Hepatic stellate cell (primary cell): ENCODE data around the gene AKR1B15.
"Not testable (repeated sequence)": the region's sequence is repeated elsewhere in the genome, so short reads cannot be mapped to it uniquely, and the experiment has no call there.

Experiments used
- DNase-seq: peaks from one replicate; pipeline ENCODE4 v3.0.0; 2011; ENCODE audit warnings: low spot score

Gene AKR1B15

GRCh38 chr7:134563398-134563749, 14.5 kb downstream of the AKR1B15 start:
- not testable (repeated sequence) for DNase-seq

- DNase-seq = no peak
These were observed 16.8 kb downstream of the AKR1B15 start for GRCh38 chr7:134565643-134566136.

- no peak for DNase-seq
These were observed 18.5 kb downstream of the AKR1B15 start for GRCh38 chr7:134567368-134567767.

- DNase-seq = not testable (repeated sequence)
These were observed 21.1 kb downstream of the AKR1B15 start for GRCh38 chr7:134569962-134570361.

- DNase-seq = no peak
These were observed 22.2 kb downstream of the AKR1B15 start for GRCh38 chr7:134571101-134571500.

- DNase-seq = no peak
These were observed 23.0 kb downstream of the AKR1B15 start for GRCh38 chr7:134571746-134572461.

- no peak for DNase-seq
These were observed 25.4 kb downstream of the AKR1B15 start for GRCh38 chr7:134574322-134574721.

- DNase-seq = no peak
These were observed 35.4 kb downstream of the AKR1B15 start for GRCh38 chr7:134584290-134584689.

GRCh38 chr7:134585897-134586296, 37.0 kb downstream of the AKR1B15 start:
- no peak for DNase-seq

- DNase-seq = no peak
These were observed 38.8 kb downstream of the AKR1B15 start for GRCh38 chr7:134587750-134588149.

GRCh38 chr7:134589491-134589941, 40.6 kb downstream of the AKR1B15 start:
- no peak for DNase-seq

GRCh38 chr7:134593530-134594392, 44.9 kb downstream of the AKR1B15 start:
- peak; percentile 22 for DNase-seq

- DNase-seq = no peak
These were observed 46.0 kb downstream of the AKR1B15 start for GRCh38 chr7:134594877-134595276.

- no peak for DNase-seq
These were observed 50.5 kb downstream of the AKR1B15 start for GRCh38 chr7:134599371-134599770.

GRCh38 chr7:134601459-134601858, 52.5 kb downstream of the AKR1B15 start:
- DNase-seq = no peak

GRCh38 chr7:134602881-134603451, 54.1 kb downstream of the AKR1B15 start:
- DNase-seq = no peak

GRCh38 chr7:134605978-134606923, 57.3 kb downstream of the AKR1B15 start:
- DNase-seq = peak; percentile 19

GRCh38 chr7:134611611-134612151, 62.8 kb downstream of the AKR1B15 start:
- no peak for DNase-seq

GRCh38 chr7:134612197-134612596, 63.3 kb downstream of the AKR1B15 start:
- DNase-seq = no peak

GRCh38 chr7:134613623-134614347, 64.9 kb downstream of the AKR1B15 start:
- peak; percentile 71 for DNase-seq

- DNase-seq = no peak
These were observed 67.7 kb downstream of the AKR1B15 start for GRCh38 chr7:134616611-134617010.
